ENCODE results near the gene ELL. TPM values are rescaled to one million over a fixed set of nuclear protein-coding genes. Genes with fewer than 3 reads are reported as not detected.

ELL gene
- polyA plus RNA-seq, 1 donor from 2014 or later, result 7.2 TPM

DNA sequence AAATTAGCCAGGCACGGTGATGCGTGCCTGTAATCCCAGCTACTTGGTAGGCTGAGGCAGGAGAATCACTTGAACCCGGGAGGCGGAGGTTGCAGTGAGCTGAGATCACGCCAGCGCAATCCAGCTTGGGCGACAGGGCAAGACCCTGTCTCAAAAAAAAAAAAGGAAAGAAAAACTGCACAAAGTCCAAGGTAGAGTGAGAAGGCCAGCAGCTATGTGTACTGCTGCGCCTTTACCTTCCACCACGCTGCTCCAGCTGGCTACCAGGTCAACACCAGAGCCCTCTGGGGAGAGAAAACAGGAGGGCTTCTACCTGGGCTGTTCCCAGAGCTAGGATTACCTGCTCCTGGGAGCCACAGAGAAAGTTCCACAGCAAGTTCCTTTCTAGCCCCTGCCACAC, 3.2 kb downstream of the ELL start:
- no peak for TF ChIP-seq EP300 (conservative IDR thresholded peaks at IDR 0.05; ENCODE audit: poor library complexity, severe bottlenecking)
- no peak for TF ChIP-seq TAF1 (IDR thresholded peaks at IDR 0.05; ENCODE audit: low read depth)
- TF ChIP-seq, protein P1, sequence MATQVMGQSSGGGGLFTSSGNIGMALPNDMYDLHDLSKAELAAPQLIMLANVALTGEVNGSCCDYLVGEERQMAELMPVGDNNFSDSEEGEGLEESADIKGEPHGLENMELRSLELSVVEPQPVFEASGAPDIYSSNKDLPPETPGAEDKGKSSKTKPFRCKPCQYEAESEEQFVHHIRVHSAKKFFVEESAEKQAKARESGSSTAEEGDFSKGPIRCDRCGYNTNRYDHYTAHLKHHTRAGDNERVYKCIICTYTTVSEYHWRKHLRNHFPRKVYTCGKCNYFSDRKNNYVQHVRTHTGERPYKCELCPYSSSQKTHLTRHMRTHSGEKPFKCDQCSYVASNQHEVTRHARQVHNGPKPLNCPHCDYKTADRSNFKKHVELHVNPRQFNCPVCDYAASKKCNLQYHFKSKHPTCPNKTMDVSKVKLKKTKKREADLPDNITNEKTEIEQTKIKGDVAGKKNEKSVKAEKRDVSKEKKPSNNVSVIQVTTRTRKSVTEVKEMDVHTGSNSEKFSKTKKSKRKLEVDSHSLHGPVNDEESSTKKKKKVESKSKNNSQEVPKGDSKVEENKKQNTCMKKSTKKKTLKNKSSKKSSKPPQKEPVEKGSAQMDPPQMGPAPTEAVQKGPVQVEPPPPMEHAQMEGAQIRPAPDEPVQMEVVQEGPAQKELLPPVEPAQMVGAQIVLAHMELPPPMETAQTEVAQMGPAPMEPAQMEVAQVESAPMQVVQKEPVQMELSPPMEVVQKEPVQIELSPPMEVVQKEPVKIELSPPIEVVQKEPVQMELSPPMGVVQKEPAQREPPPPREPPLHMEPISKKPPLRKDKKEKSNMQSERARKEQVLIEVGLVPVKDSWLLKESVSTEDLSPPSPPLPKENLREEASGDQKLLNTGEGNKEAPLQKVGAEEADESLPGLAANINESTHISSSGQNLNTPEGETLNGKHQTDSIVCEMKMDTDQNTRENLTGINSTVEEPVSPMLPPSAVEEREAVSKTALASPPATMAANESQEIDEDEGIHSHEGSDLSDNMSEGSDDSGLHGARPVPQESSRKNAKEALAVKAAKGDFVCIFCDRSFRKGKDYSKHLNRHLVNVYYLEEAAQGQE (IDR thresholded peaks at IDR 0.05; ENCODE audit: borderline replicate concordance), result no peak
- TF ChIP-seq POLR2AphosphoS5 (IDR thresholded peaks at IDR 0.05), result no peak
- no peak for TF ChIP-seq RAD21 (conservative IDR thresholded peaks at IDR 0.05)
- no peak for TF ChIP-seq MXI1 (conservative IDR thresholded peaks at IDR 0.05; ENCODE audit: poor library complexity, severe bottlenecking)
- TF ChIP-seq, protein P2, sequence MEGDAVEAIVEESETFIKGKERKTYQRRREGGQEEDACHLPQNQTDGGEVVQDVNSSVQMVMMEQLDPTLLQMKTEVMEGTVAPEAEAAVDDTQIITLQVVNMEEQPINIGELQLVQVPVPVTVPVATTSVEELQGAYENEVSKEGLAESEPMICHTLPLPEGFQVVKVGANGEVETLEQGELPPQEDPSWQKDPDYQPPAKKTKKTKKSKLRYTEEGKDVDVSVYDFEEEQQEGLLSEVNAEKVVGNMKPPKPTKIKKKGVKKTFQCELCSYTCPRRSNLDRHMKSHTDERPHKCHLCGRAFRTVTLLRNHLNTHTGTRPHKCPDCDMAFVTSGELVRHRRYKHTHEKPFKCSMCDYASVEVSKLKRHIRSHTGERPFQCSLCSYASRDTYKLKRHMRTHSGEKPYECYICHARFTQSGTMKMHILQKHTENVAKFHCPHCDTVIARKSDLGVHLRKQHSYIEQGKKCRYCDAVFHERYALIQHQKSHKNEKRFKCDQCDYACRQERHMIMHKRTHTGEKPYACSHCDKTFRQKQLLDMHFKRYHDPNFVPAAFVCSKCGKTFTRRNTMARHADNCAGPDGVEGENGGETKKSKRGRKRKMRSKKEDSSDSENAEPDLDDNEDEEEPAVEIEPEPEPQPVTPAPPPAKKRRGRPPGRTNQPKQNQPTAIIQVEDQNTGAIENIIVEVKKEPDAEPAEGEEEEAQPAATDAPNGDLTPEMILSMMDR (IDR thresholded peaks at IDR 0.05; ENCODE audit: poor library complexity, severe bottlenecking), result no peak
- no peak for TF ChIP-seq EZH2 (IDR thresholded peaks at IDR 0.05; ENCODE audit: borderline replicate concordance, insufficient read depth, low read length, poor library complexity, severe bottlenecking)
- TF ChIP-seq SMC3 (conservative IDR thresholded peaks at IDR 0.05; ENCODE audit: poor library complexity), result no peak
- H3K27me3 ChIP-seq (ENCODE audit: insufficient read depth, low read depth, low read length), result no peaks in the 10 kb centered on the region
- H3K36me3 ChIP-seq (ENCODE audit: insufficient read depth, low read length), result no peaks in the 10 kb centered on the region
- H3K27ac ChIP-seq (ENCODE audit: low read length), result no peak overlapping the region
- peaks cover 27% of the 10 kb centered on the region for H3K79me2 ChIP-seq (replicated peaks; ENCODE audit: insufficient read depth, low read length)
- H3K9ac ChIP-seq (ENCODE audit: low read length), result no peak overlapping the region
- no peaks in the 10 kb centered on the region for H3F3A ChIP-seq (ENCODE audit: insufficient read depth, low read length, poor library complexity, severe bottlenecking)
- H3K4me3 ChIP-seq (ENCODE audit: low read length), result no peak overlapping the region
- no peaks in the 10 kb centered on the region for H3K9me3 ChIP-seq (ENCODE audit: low read length)
- no peak overlapping the region for H3K4me2 ChIP-seq (ENCODE audit: low read length)
- no peak overlapping the region for H2AFZ ChIP-seq (ENCODE audit: low read depth, low read length)
- no peaks in the 10 kb centered on the region for H3K9me2 ChIP-seq (ENCODE audit: insufficient read depth, low read length)
- H4K20me1 ChIP-seq (ENCODE audit: insufficient read depth), result no peaks in the 10 kb centered on the region

DNA sequence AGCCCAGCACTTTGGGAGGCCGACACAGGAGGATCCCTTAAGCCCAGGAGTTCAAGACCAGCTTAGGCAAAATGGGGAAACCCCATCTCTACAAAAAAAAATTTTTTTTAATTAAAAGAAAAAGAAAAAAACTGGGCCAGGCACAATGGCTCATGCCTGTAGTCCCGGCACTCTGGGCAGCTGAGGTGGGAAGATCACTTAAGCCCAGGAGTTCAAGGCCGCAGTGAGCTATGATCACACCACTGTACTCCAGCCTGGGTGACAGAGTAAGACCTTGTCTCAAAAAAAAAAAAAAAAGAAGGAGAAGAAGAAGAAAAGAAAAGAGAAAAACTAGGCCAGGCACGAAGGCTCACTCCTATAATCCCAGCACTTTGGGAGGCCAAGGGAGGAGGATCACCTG, 4.3 kb downstream of the ELL start:
- Histone ChIP-seq H3K9ac (ENCODE audit: low read length) (no peak overlapping the region), H3K4me3 (ENCODE audit: low read length) (no peak overlapping the region), H3K4me2 (ENCODE audit: low read length) (no peak overlapping the region), H3F3A (ENCODE audit: insufficient read depth, low read length, poor library complexity, severe bottlenecking) (no peaks in the 10 kb centered on the region), H3K9me3 (ENCODE audit: low read length) (no peaks in the 10 kb centered on the region), H3K27me3 (ENCODE audit: insufficient read depth, low read depth, low read length) (no peaks in the 10 kb centered on the region), H3K27ac (ENCODE audit: low read length) (no peak overlapping the region), H4K20me1 (ENCODE audit: insufficient read depth) (no peaks in the 10 kb centered on the region), H3K36me3 (ENCODE audit: insufficient read depth, low read length) (no peaks in the 10 kb centered on the region), H2AFZ (ENCODE audit: low read depth, low read length) (no peak overlapping the region), H3K9me2 (ENCODE audit: insufficient read depth, low read length) (no peaks in the 10 kb centered on the region), H3K79me2 (replicated peaks; ENCODE audit: insufficient read depth, low read length) (peaks cover 27% of the 10 kb centered on the region)
- TF ChIP-seq EP300 (conservative IDR thresholded peaks at IDR 0.05; ENCODE audit: poor library complexity, severe bottlenecking) (no peak), SMC3 (conservative IDR thresholded peaks at IDR 0.05; ENCODE audit: poor library complexity) (no peak), RAD21 (conservative IDR thresholded peaks at IDR 0.05) (no peak), EZH2 (IDR thresholded peaks at IDR 0.05; ENCODE audit: borderline replicate concordance, insufficient read depth, low read length, poor library complexity, severe bottlenecking) (no peak), MXI1 (conservative IDR thresholded peaks at IDR 0.05; ENCODE audit: poor library complexity, severe bottlenecking) (no peak), TAF1 (IDR thresholded peaks at IDR 0.05; ENCODE audit: low read depth) (no peak), POLR2AphosphoS5 (IDR thresholded peaks at IDR 0.05) (no peak)
- TF ChIP-seq, protein P1 (IDR thresholded peaks at IDR 0.05; ENCODE audit: borderline replicate concordance), result no peak
- TF ChIP-seq, protein P2 (IDR thresholded peaks at IDR 0.05; ENCODE audit: poor library complexity, severe bottlenecking), result no peak
